GM23338 (cell line): Measurements from ENCODE around the gene PXDN. TPM values are rescaled to one million over a fixed set of nuclear protein-coding genes. Genes with fewer than 3 reads are reported as not detected.
A peak's percentile ranks its signal among the peaks of the same experiment; 100 is the strongest.

Experiments used
- ATAC-seq: fragments of 200-7000 bp; cut with Tn5 transposase; 3 replicates; pipeline ENCODE4 v1.9.1; 2020
- DNase-seq: peaks from one replicate; pipeline ENCODE4 v3.0.0-alpha.2; 2015; ENCODE audit warnings: low spot score
- H2AFZ ChIP-seq: fragments of 200-600 bp; sonication (generic); 2 replicates; pipeline ENCODE4 v1.8.0; 2016; ENCODE audit warnings: antibody characterized with exemption, mild to moderate bottlenecking, moderate library complexity
- H3F3A ChIP-seq: fragments of 200-600 bp; sonication (generic); replicated peaks from 2 replicates; pipeline ENCODE4 v1.8.0; 2017; ENCODE audit warnings: antibody characterized with exemption, mixed run types, low read depth
- H3K27ac ChIP-seq: fragments of 200-600 bp; sonication (generic); 2 replicates; pipeline ENCODE4 v1.6.1; 2016; ENCODE audit warnings: low read depth
- H3K27me3 ChIP-seq: fragments of 200-600 bp; sonication (generic); 2 replicates; pipeline ENCODE4 v1.8.0; 2016; ENCODE audit warnings: mild to moderate bottlenecking, mixed run types, moderate library complexity; ENCODE audit not compliant: insufficient read depth
- H3K36me3 ChIP-seq: fragments of 200-600 bp; sonication (generic); 2 replicates; pipeline ENCODE4 v1.8.0; 2016; ENCODE audit warnings: mild to moderate bottlenecking; ENCODE audit not compliant: insufficient read depth
- H3K4me1 ChIP-seq: fragments of 200-600 bp; sonication (generic); 2 replicates; pipeline ENCODE4 v1.8.0; 2016; ENCODE audit warnings: mild to moderate bottlenecking, moderate library complexity; ENCODE audit not compliant: insufficient read depth
- H3K4me2 ChIP-seq: fragments of 200-600 bp; sonication (generic); 2 replicates; pipeline ENCODE4 v1.7.1; 2017; ENCODE audit warnings: mixed run types
- H3K4me3 ChIP-seq: fragments of 200-600 bp; sonication (generic); 2 replicates; pipeline ENCODE4 v1.6.1; 2016; ENCODE audit warnings: mixed run types
- H3K79me2 ChIP-seq: fragments of 200-600 bp; sonication (generic); replicated peaks from 2 replicates; pipeline ENCODE4 v1.8.0; 2017; ENCODE audit warnings: mild to moderate bottlenecking; ENCODE audit not compliant: insufficient read depth
- H3K9me2 ChIP-seq: fragments of 200-600 bp; sonication (generic); 2 replicates; pipeline ENCODE4 v1.8.0; 2017; ENCODE audit not compliant: insufficient read depth
- H4K20me1 ChIP-seq: fragments of 200-600 bp; sonication (generic); replicated peaks from 2 replicates; pipeline ENCODE4 v1.8.0; 2017; ENCODE audit warnings: mild to moderate bottlenecking; ENCODE audit not compliant: insufficient read depth
- H3K27ac Mint-ChIP-seq: 2 replicates; pipeline ENCODE4 v1.8.0; 2020; ENCODE audit warnings: inconsistent platforms, mild to moderate bottlenecking, moderate library complexity, mixed read lengths
- H3K27me3 Mint-ChIP-seq: 3 replicates; pipeline ENCODE4 v1.8.0; 2022; ENCODE audit warnings: low read depth, mild to moderate bottlenecking, moderate library complexity, mixed read lengths, inconsistent platforms; ENCODE audit not compliant: insufficient read depth, poor library complexity
- H3K36me3 Mint-ChIP-seq: 3 replicates; pipeline ENCODE4 v1.8.0; 2021; ENCODE audit warnings: low read depth, mild to moderate bottlenecking, inconsistent platforms, moderate library complexity, mixed read lengths
- H3K4me1 Mint-ChIP-seq: 3 replicates; pipeline ENCODE4 v1.8.0; 2020; ENCODE audit warnings: mild to moderate bottlenecking, inconsistent platforms, mixed read lengths
- H3K4me3 Mint-ChIP-seq: 3 replicates; pipeline ENCODE4 v1.8.0; 2021; ENCODE audit warnings: moderate library complexity, mild to moderate bottlenecking, inconsistent platforms, mixed read lengths
- H3K9me3 Mint-ChIP-seq: 3 replicates; pipeline ENCODE4 v1.8.0; 2020; ENCODE audit warnings: moderate library complexity, mild to moderate bottlenecking, inconsistent platforms, mixed read lengths
- CREB1 ChIP-seq: fragments of 250-450 bp; sonication (Bioruptor Pico); IDR thresholded peaks from 2 replicates; pipeline ENCODE4 v1.5.0; 2020; ENCODE audit warnings: low read depth, mild to moderate bottlenecking, moderate library complexity
- CTCF ChIP-seq, 2 experiments: fragments of 200-600 bp in 1 of 2; sonication (generic) in 1 of 2; conservative IDR thresholded peaks; 2 replicates each; pipeline versions ENCODE4 v1.5.1 to v1.6.1; 2016 to 2017; ENCODE audit warnings: antibody characterized with exemption in 2 of 2, low read depth in 2 of 2, mild to moderate bottlenecking in 2 of 2, moderate library complexity in 1 of 2
- EZH2 ChIP-seq: fragments of 200-600 bp; sonication (generic); IDR thresholded peaks from one replicate; pipeline ENCODE4 v1.8.0; 2017; ENCODE audit warnings: antibody characterized with exemption, mild to moderate bottlenecking, low read depth; ENCODE audit not compliant: unreplicated experiment
- NANOG ChIP-seq: IDR thresholded peaks from 2 replicates; pipeline ENCODE4 v1.6.1; 2016; ENCODE audit warnings: antibody characterized with exemption, borderline replicate concordance
- POLR2AphosphoS5 ChIP-seq: IDR thresholded peaks from 2 replicates; pipeline ENCODE4 v1.6.1; 2016; ENCODE audit warnings: antibody characterized with exemption, low read depth
- ZNF331 ChIP-seq: fragments of 250-450 bp; sonication (Bioruptor Pico); IDR thresholded peaks from 2 replicates; pipeline ENCODE4 v1.5.0; 2020; ENCODE audit warnings: low read depth, mild to moderate bottlenecking, moderate library complexity
- polyA plus RNA-seq: library from polyadenylated mRNA; unstranded; fragments of >200 nt; fragmentation: Nextera tagmentation; extraction: Ambion mirVana; gene quantifications from 2 replicates; pipeline ENCODE4 v1.2.1, GENCODE V29; 2016
- total RNA-seq: library from RNA; depleted of rRNA; stranded (reverse); fragments of >200 nt; shearing (Covaris generic); gene quantifications from 2 replicates; pipeline ENCODE4 v1.2.3, GENCODE V29; 2014
- TF ChIP-seq, protein P1 (sequence below): IDR thresholded peaks from one replicate; pipeline ENCODE4 v1.6.1; 2018; ENCODE audit warnings: antibody characterized with exemption; ENCODE audit not compliant: unreplicated experiment

The PXDN gene
- total and polyA plus RNA-seq, 2 experiments from 2014 or later: 42.2 to 225 TPM

GRCh38 chr2:1644427-1644826 lies 99.9 kb downstream of the PXDN start (continued):
- no peak for TF ChIP-seq CREB1
- TF ChIP-seq NANOG: no peak
- TF ChIP-seq EZH2: no peak
- no peak for TF ChIP-seq POLR2AphosphoS5
- TF ChIP-seq, protein P1, sequence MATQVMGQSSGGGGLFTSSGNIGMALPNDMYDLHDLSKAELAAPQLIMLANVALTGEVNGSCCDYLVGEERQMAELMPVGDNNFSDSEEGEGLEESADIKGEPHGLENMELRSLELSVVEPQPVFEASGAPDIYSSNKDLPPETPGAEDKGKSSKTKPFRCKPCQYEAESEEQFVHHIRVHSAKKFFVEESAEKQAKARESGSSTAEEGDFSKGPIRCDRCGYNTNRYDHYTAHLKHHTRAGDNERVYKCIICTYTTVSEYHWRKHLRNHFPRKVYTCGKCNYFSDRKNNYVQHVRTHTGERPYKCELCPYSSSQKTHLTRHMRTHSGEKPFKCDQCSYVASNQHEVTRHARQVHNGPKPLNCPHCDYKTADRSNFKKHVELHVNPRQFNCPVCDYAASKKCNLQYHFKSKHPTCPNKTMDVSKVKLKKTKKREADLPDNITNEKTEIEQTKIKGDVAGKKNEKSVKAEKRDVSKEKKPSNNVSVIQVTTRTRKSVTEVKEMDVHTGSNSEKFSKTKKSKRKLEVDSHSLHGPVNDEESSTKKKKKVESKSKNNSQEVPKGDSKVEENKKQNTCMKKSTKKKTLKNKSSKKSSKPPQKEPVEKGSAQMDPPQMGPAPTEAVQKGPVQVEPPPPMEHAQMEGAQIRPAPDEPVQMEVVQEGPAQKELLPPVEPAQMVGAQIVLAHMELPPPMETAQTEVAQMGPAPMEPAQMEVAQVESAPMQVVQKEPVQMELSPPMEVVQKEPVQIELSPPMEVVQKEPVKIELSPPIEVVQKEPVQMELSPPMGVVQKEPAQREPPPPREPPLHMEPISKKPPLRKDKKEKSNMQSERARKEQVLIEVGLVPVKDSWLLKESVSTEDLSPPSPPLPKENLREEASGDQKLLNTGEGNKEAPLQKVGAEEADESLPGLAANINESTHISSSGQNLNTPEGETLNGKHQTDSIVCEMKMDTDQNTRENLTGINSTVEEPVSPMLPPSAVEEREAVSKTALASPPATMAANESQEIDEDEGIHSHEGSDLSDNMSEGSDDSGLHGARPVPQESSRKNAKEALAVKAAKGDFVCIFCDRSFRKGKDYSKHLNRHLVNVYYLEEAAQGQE: no peak

GRCh38 chr2:1642993-1643619 lies 101.2 kb downstream of the PXDN start:
- no peak for TF ChIP-seq ZNF331 (CRISPR knock-in tag)
- TF ChIP-seq CTCF (conservative IDR thresholded peaks at IDR 0.05; ENCODE audit: low read depth in 2 of 2): 0 out of 4 replicates have a peak, but pooled peaks of 1 of the 2 experiments have one; percentile 3
- H3K27me3 ChIP-seq: no peaks in the 10 kb centered on the region
- no peak overlapping the region for H3K4me2 ChIP-seq
- no peaks in the 10 kb centered on the region for H3K9me2 ChIP-seq
- ATAC-seq: no peak
- peaks cover 20% of the 10 kb centered on the region for H3K36me3 ChIP-seq
- no peak overlapping the region for H3K4me3 ChIP-seq
- no peak overlapping the region for H3K27ac ChIP-seq
- peaks cover 48% of the 10 kb centered on the region for H3K36me3 Mint-ChIP-seq
- H3K4me1 ChIP-seq: no peaks in the 10 kb centered on the region
- peak overlapping the region; percentile 21; the same call in 1 of the 2 replicates for H3K27ac Mint-ChIP-seq
- peaks cover 25% of the 10 kb centered on the region for H3K4me1 Mint-ChIP-seq
- H3K4me3 Mint-ChIP-seq: no peak overlapping the region
- no peaks in the 10 kb centered on the region for H4K20me1 ChIP-seq
- no peak overlapping the region for H2AFZ ChIP-seq
- H3K9me3 Mint-ChIP-seq: no peaks in the 10 kb centered on the region
- no peak for DNase-seq
- H3K27me3 Mint-ChIP-seq: peaks cover 2% of the 10 kb centered on the region
- no peaks in the 10 kb centered on the region for H3F3A ChIP-seq
- peaks cover 7% of the 10 kb centered on the region for H3K79me2 ChIP-seq
